Parathyroid adenoma (tissue), 2 donors: ENCODE results near the gene VPS13D.

Experiments used
- H2AFZ ChIP-seq: fragments of 300-600 bp; sonication (generic); one replicate; pipeline ENCODE4 v1.7.0; 2017; ENCODE audit warnings: antibody characterized with exemption, mild to moderate bottlenecking
- H3K27ac ChIP-seq: fragments of 300-600 bp; sonication (generic); one replicate; pipeline ENCODE4 v1.7.0; 2017
- H3K27me3 ChIP-seq: fragments of 300-600 bp; sonication (generic); one replicate; pipeline ENCODE4 v1.7.0; 2017; ENCODE audit warnings: low read length; ENCODE audit not compliant: control insufficient read depth, insufficient read depth
- H3K36me3 ChIP-seq: fragments of 300-600 bp; sonication (generic); one replicate; pipeline ENCODE4 v1.7.0; 2017; ENCODE audit warnings: low read length; ENCODE audit not compliant: control insufficient read depth, insufficient read depth
- H3K4me1 ChIP-seq: fragments of 300-600 bp; sonication (generic); one replicate; pipeline ENCODE4 v1.7.0; 2017; ENCODE audit warnings: control low read depth
- H3K4me2 ChIP-seq: fragments of 300-600 bp; sonication (generic); one replicate; pipeline ENCODE4 v1.7.0; 2017; ENCODE audit warnings: low read length
- H3K4me3 ChIP-seq: fragments of 300-600 bp; sonication (generic); one replicate; pipeline ENCODE4 v1.7.0; 2017; ENCODE audit warnings: low read depth, low read length
- H3K79me2 ChIP-seq: fragments of 300-600 bp; sonication (generic); one replicate; pipeline ENCODE4 v1.7.0; 2017; ENCODE audit warnings: control low read depth
- H3K9ac ChIP-seq: fragments of 300-600 bp; sonication (generic); one replicate; pipeline ENCODE4 v1.7.0; 2017; ENCODE audit warnings: mild to moderate bottlenecking
- H3K9me3 ChIP-seq: fragments of 300-600 bp; sonication (generic); one replicate; pipeline ENCODE4 v1.7.0; 2017; ENCODE audit warnings: low read length; ENCODE audit not compliant: control insufficient read depth
- TF ChIP-seq, protein P1 (sequence below): fragments of 300-600 bp; sonication (generic); IDR thresholded peaks from one replicate; pipeline ENCODE4 v1.7.0; 2017; ENCODE audit warnings: antibody characterized with exemption, mild to moderate bottlenecking
- donor health status: primary hyperparathyroidism.

The VPS13D gene

GRCh38 chr1:12495725-12496124 is 265.9 kb downstream of the VPS13D start:
- peak overlapping the region; percentile 96 for H3K27ac ChIP-seq
- H3K9ac ChIP-seq = no peak overlapping the region
- no peaks in the 10 kb centered on the region for H3K27me3 ChIP-seq
- no peaks in the 10 kb centered on the region for H3K36me3 ChIP-seq
- peak overlapping the region; percentile 71 for H3K4me2 ChIP-seq
- no peaks in the 10 kb centered on the region for H3K79me2 ChIP-seq
- H2AFZ ChIP-seq = peak overlapping the region; percentile 17
- TF ChIP-seq, protein P1, sequence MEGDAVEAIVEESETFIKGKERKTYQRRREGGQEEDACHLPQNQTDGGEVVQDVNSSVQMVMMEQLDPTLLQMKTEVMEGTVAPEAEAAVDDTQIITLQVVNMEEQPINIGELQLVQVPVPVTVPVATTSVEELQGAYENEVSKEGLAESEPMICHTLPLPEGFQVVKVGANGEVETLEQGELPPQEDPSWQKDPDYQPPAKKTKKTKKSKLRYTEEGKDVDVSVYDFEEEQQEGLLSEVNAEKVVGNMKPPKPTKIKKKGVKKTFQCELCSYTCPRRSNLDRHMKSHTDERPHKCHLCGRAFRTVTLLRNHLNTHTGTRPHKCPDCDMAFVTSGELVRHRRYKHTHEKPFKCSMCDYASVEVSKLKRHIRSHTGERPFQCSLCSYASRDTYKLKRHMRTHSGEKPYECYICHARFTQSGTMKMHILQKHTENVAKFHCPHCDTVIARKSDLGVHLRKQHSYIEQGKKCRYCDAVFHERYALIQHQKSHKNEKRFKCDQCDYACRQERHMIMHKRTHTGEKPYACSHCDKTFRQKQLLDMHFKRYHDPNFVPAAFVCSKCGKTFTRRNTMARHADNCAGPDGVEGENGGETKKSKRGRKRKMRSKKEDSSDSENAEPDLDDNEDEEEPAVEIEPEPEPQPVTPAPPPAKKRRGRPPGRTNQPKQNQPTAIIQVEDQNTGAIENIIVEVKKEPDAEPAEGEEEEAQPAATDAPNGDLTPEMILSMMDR = no peak
- H3K4me1 ChIP-seq = peaks cover 28% of the 10 kb centered on the region
- H3K9me3 ChIP-seq = no peaks in the 10 kb centered on the region
- H3K4me3 ChIP-seq = peak overlapping the region; percentile 50

DNA sequence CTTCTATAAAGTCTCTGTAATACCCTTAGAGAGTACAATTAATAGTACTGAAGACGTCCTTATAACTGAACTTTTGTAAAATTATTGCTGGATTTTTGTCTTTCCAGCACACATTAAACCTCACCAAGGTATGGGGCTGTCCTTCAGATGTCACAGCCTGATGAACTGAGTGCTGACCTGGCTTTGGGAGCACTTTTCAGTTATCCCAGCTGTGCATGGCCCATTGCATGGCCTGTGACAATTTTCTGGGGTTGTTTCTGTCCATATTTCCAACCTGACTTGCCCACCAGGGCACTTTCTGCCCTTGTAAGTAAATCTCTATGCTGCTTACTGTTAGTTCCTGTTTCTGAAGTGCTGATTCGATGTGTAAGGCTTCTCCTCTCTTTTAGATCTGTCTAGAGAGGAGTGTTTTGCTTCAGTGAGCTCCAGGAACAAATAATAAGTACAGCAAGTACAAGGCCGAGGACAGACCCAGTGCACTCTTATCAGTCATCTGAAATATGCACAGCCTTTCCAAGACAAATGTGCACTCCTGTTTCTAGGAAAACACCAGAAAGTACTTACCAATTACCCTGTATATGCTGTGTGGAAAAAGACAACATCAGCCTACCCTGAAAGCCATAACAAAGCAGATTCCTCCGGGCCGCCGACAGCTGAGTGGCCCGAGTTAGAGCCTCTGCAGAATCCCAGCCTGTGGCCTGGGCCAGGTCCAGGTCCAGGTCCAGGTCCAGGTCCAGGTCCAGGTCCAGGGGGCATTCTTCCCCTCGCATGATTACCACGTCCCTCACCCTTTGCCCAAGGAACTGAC is 266.5 kb downstream of the VPS13D start:
- Histone ChIP-seq H3K9me3 (no peaks in the 10 kb centered on the region), H3K4me3 (peak overlapping the region; percentile 50), H3K4me2 (peak overlapping the region; percentile 71), H3K27ac (peak overlapping the region; percentile 96), H2AFZ (no peak overlapping the region), H3K27me3 (no peaks in the 10 kb centered on the region), H3K9ac (no peak overlapping the region), H3K4me1 (peaks cover 28% of the 10 kb centered on the region), H3K36me3 (no peaks in the 10 kb centered on the region), H3K79me2 (no peaks in the 10 kb centered on the region)
- TF ChIP-seq, protein P1 = no peak

GRCh38 chr1:12499539-12500240 is 269.9 kb downstream of the VPS13D start:
- Histone ChIP-seq H3K79me2 (no peaks in the 10 kb centered on the region), H3K4me2 (no peak overlapping the region), H3K4me3 (no peak overlapping the region), H3K9ac (no peak overlapping the region), H3K27ac (no peak overlapping the region), H3K9me3 (no peaks in the 10 kb centered on the region), H3K36me3 (no peaks in the 10 kb centered on the region), H2AFZ (no peak overlapping the region), H3K27me3 (no peaks in the 10 kb centered on the region), H3K4me1 (peaks cover 25% of the 10 kb centered on the region)
- TF ChIP-seq, protein P1 = no peak

DNA sequence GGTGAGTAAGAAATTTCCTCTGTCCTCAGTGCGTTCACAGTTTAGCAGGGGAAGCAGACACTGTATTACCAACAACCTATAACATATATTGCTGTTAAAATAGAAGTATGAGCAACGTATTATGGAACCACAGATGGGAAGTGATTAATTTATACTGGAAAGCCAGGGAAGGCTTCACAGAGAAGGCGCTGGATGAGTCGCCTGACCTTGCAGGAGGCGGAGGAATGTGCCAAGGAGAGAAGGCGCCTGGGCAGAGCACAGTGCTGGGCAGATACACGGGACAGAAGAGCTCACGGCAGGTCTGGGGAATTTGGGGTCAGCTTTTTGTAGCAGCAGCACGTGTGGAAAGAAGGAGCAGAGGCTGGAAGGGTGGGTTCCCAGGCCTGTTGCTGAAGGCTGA is 271.8 kb downstream of the VPS13D start:
- Histone ChIP-seq H2AFZ (no peak overlapping the region), H3K36me3 (no peaks in the 10 kb centered on the region), H3K27me3 (no peaks in the 10 kb centered on the region), H3K79me2 (no peaks in the 10 kb centered on the region), H3K4me3 (no peak overlapping the region), H3K9ac (no peak overlapping the region), H3K27ac (no peak overlapping the region), H3K9me3 (no peaks in the 10 kb centered on the region), H3K4me1 (peaks cover 9% of the 10 kb centered on the region), H3K4me2 (no peak overlapping the region)
- TF ChIP-seq, protein P1 = no peak
